Thymus (tissue), 11 donors: ENCODE data around the gene WDR19. TPM values are rescaled to one million over a fixed set of nuclear protein-coding genes. Genes with fewer than 3 reads are reported as not detected.
A peak's percentile ranks its signal among the peaks of the same experiment; 100 is the strongest.
"Not testable (repeated sequence)": the region's sequence is repeated elsewhere in the genome, so short reads cannot be mapped to it uniquely, and the experiment has no call there.

Experiments used
- DNase-seq, 9 donors: peaks; one replicate each; pipeline ENCODE4 v3.0.0-alpha.2; 2013; ENCODE audit warnings: low spot score in 9 of 9, low read depth in 6 of 9, missing footprints in 1 of 9
- H3K27ac ChIP-seq, 2 donors: one replicate each; pipeline ENCODE4 v1.5.1; 2013; ENCODE audit warnings: control low read depth in 1 of 2, low read depth in 1 of 2, low read length in 1 of 2, mild to moderate bottlenecking in 1 of 2, moderate library complexity in 1 of 2
- H3K27me3 ChIP-seq, 2 donors: one replicate each; pipeline ENCODE4 v1.5.1; 2013; ENCODE audit warnings: low read length in 1 of 2; ENCODE audit not compliant: control insufficient read depth in 2 of 2, insufficient read depth in 1 of 2
- H3K36me3 ChIP-seq, 2 donors: one replicate each; pipeline ENCODE4 v1.5.1; 2013; ENCODE audit warnings: low read length in 1 of 2, mild to moderate bottlenecking in 1 of 2, moderate library complexity in 1 of 2; ENCODE audit not compliant: control insufficient read depth in 2 of 2, insufficient read depth in 2 of 2
- H3K4me1 ChIP-seq, 2 donors: one replicate each; pipeline ENCODE4 v1.5.1; 2013; ENCODE audit warnings: low read length in 2 of 2; ENCODE audit not compliant: control insufficient read depth in 2 of 2, insufficient read depth in 2 of 2
- H3K4me3 ChIP-seq, 2 donors: one replicate each; pipeline ENCODE4 v1.5.1; 2013; ENCODE audit warnings: low read length in 2 of 2, control low read depth in 1 of 2, mild to moderate bottlenecking in 1 of 2
- H3K9me3 ChIP-seq, 2 donors: one replicate each; pipeline ENCODE4 v1.5.1; 2013; ENCODE audit warnings: low read length in 1 of 2, mild to moderate bottlenecking in 1 of 2; ENCODE audit not compliant: control insufficient read depth in 2 of 2, insufficient read depth in 1 of 2
- WGBS: extraction: QIAGEN DNeasy Blood & Tissue Kit; methylation state at CpG from one replicate; pipeline ENCODE4 v1.1.7; 2013; 5-methylcytosine and 5-hydroxymethylcytosine counted together
- polyA plus RNA-seq: library from polyadenylated mRNA; stranded (reverse); fragments of 200-250 nt; gene quantifications from one replicate; pipeline ENCODE4 v1.2.3, GENCODE V29; 2013
- total RNA-seq: library from RNA; stranded (reverse); fragments of 120-200 nt; gene quantifications from one replicate; pipeline ENCODE4 v1.2.4, GENCODE V29; 2013
- donor health status: healthy.

Gene WDR19
- total and polyA plus RNA-seq, 2 donors: 19.9 to 84.4 TPM

DNA sequence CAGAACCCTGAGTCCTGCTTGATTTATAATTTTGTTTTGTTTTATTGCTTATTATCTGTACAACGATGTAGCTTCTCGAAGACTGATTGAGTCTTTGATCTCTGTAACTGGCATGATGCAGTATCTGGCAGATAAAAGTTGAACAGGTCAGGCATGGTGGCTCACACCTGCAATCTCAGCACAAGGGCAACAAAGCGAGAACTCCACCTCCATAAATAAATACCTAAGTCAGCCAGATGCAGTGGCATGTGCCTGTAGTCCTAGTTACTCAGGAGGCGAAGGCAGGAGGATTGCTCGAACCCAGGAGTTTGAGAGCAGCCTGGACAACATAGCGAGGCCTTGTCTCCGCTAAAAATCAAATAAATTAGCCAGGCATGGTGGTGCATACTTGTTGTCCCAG, 15.7 kb upstream of the WDR19 start:
- Histone ChIP-seq H3K9me3 (no peaks in the 10 kb centered on the region), H3K4me3 (no peak overlapping the region), H3K4me1 (no peaks in the 10 kb centered on the region), H3K27me3 (no peaks in the 10 kb centered on the region), H3K36me3 (no peaks in the 10 kb centered on the region), H3K27ac (no peak overlapping the region)
- DNase-seq: no peak
- WGBS: 97% methylated on average over 7 of the region's 7 CpGs

DNA sequence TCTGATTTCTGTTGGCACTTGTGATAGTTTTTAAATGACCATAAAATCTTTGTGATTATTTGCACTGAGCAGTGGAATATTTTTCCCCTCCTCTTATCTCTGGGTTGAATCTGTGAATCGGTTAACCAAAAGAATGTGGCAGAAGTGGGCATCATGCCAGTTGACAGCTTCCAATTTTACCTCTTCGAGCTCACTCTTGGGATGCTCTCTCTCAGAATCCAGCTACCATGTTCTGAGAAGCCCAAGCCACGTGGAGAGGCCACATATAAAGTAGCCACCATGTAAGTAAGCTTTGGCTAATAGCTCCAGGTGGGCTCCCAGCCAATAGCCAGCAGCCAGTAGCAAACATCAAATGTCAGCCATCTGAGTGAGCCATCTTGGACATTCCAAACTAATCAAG, 12.9 kb upstream of the WDR19 start:
- H3K27ac ChIP-seq: no peak overlapping the region
- no peaks in the 10 kb centered on the region for H3K4me1 ChIP-seq
- WGBS: 61% methylated on average over 3 of the region's 3 CpGs
- no peaks in the 10 kb centered on the region for H3K9me3 ChIP-seq
- no peak for DNase-seq
- no peaks in the 10 kb centered on the region for H3K36me3 ChIP-seq
- H3K4me3 ChIP-seq: no peak overlapping the region
- no peaks in the 10 kb centered on the region for H3K27me3 ChIP-seq

DNA sequence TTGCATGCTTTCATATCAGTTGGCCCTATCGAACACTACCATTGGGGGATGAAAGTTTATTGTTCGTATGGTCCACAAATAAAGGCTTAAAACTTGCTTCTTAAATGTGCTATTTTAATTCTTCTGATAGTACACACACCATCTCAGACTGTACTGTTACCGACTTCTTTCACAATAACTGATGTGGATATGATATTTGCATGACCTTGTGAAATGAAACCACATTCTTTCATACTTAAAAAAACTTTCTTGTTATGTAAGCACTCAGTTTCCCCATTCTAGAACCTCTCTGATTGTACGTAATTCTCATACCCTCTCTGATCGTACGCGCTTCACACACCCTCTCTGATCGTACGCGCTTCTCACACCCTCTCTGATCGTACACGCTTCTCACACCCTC, 12.0 kb upstream of the WDR19 start:
- H3K27me3 ChIP-seq: no peaks in the 10 kb centered on the region
- H3K4me1 ChIP-seq: no peaks in the 10 kb centered on the region
- no peaks in the 10 kb centered on the region for H3K9me3 ChIP-seq
- no peaks in the 10 kb centered on the region for H3K36me3 ChIP-seq
- no peak overlapping the region for H3K4me3 ChIP-seq
- no peak for DNase-seq
- no peak overlapping the region for H3K27ac ChIP-seq
- 98% methylated on average over 12 of the region's 12 CpGs for WGBS

DNA sequence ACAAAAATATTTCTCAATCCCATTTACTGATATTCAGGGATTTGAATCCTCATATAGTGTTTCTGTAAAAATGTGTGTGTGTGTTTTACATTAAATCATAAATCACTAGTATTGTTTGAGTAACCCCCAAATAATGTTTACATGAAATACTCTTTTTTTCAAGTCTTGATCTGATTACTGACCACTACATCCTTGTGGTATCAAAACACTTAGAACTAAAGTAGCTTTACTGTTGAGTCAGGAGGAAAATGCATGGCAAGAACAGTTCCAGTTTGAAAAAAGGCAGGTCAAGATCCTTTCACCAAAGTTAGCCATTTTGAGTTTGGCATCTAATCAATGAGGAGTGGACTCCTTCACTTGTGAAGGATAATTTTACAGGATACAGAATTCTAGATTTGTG, 3.6 kb upstream of the WDR19 start:
- no peak for DNase-seq
- H3K36me3 ChIP-seq: no peaks in the 10 kb centered on the region

DNA sequence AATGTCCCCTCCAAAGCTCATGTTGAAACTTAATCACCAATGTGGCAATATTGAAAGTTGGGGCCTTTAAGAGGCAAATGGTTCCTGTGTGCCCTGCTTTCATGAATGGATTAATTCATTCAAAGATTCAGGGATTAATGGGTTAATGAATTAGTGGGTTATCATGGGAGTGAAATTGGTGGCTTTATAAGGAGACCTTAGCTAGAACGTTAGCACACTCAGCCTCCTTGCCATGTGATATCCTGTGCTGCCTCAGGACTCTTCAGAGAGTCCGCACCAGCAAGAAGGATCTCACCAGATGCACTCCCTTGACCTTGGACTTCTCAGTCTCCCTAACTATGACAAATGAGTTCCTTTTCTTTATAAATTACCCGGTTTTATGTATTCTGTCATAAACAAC, 2.6 kb upstream of the WDR19 start:
- H3K36me3 ChIP-seq: no peaks in the 10 kb centered on the region
- DNase-seq: no peak
- 86% methylated on average over 3 of the region's 3 CpGs for WGBS
- H3K27me3 ChIP-seq: peaks cover 4 to 20% of the 10 kb centered on the region in 2 donors
- no peaks in the 10 kb centered on the region for H3K9me3 ChIP-seq
- no peak overlapping the region for H3K4me3 ChIP-seq
- H3K4me1 ChIP-seq: peaks cover 0 to 10% of the 10 kb centered on the region in 2 donors
- no peak overlapping the region for H3K27ac ChIP-seq

More for the DNA sequence above, 3.6 kb upstream of the WDR19 start:
- Histone ChIP-seq H3K4me1 (peaks cover 0 to 10% of the 10 kb centered on the region in 2 donors), H3K27me3 (peaks cover 2 to 13% of the 10 kb centered on the region in 2 donors), H3K9me3 (no peaks in the 10 kb centered on the region), H3K27ac (no peak overlapping the region), H3K4me3 (no peak overlapping the region)

DNA sequence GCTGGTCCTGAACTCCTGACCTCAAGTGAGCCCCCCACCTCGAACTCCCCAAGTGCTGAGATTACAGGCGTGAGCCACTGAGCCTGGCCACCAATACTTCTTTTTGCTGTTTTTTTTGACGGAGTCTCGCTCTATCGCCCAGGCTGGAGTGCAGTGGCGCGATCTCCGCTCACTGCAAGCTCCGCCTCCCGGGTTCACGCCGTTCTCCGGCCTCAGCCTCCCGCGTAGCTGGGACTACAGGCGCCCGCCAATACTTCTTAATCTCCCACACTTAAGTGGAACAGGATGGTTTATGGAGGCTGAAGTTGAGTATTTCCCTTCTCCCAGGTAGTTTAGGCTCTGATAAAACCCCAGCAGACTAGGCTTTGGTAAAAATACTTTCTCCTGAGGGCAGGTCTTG, 1.7 kb upstream of the WDR19 start:
- H3K27me3 ChIP-seq: peaks cover 4 to 20% of the 10 kb centered on the region in 2 donors
- H3K9me3 ChIP-seq, DNase-seq, H3K36me3 ChIP-seq, H3K27ac ChIP-seq, H3K4me3 ChIP-seq: not testable (repeated sequence)
- 96% methylated on average over 17 of the region's 17 CpGs for WGBS
- peaks cover 0 to 10% of the 10 kb centered on the region in 2 donors for H3K4me1 ChIP-seq

DNA sequence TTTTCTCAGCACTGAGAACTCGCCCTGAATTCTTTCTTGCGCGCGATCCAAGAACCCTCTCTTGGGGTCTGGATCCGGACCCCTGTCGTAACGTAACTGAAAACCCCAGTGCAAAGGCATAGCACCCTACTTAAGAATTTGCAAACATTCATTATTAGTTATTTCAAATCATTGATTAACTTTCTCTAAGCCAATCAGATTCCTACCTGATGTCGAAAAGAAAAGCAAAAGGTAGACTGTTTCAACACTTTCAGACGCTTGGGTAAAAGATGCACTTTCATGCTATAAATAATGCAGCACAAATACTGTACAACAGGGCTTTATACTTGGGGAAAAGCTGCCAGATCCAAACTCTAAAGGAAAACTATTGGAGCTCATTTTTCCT, 817 bp upstream of the WDR19 start:
- Histone ChIP-seq H3K27ac (peak overlapping the region in 1 of 2 donors; percentile 10), H3K27me3 (peaks cover 4 to 20% of the 10 kb centered on the region in 2 donors), H3K36me3 (no peaks in the 10 kb centered on the region), H3K4me1 (peaks cover 0 to 10% of the 10 kb centered on the region in 2 donors), H3K9me3 (no peaks in the 10 kb centered on the region), H3K4me3 (peak overlapping the region; percentile 28 to 88)
- WGBS: 89% methylated on average over 9 of the region's 9 CpGs
- peak in 1 of 9 donors; percentile 1 for DNase-seq

DNA sequence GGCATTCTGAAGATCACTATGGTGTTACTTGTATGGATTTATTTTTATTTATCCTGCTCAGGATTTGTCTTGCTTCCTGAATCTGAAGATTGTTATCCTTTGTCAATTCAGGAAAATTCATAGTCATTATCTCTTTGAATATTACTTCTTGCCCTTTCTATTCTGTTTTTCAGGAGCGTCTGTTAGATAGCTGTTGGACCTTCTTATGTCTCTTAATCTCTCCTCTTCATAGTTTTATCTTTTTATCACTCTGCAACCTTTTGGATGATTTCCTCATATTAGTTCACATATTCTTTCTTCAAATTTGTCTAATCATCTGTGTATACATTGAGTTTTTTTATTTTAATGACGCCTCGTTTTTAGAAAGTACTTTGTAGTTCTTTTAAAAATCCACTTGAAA, 19.6 kb downstream of the WDR19 start:
- Histone ChIP-seq H3K36me3 (peaks cover 4 to 21% of the 10 kb centered on the region in 2 donors), H3K4me3 (no peak overlapping the region), H3K27me3 (no peaks in the 10 kb centered on the region), H3K4me1 (no peaks in the 10 kb centered on the region), H3K27ac (no peak overlapping the region), H3K9me3 (no peaks in the 10 kb centered on the region)
- 99% methylated on average over 3 of the region's 3 CpGs for WGBS
- no peak for DNase-seq

DNA sequence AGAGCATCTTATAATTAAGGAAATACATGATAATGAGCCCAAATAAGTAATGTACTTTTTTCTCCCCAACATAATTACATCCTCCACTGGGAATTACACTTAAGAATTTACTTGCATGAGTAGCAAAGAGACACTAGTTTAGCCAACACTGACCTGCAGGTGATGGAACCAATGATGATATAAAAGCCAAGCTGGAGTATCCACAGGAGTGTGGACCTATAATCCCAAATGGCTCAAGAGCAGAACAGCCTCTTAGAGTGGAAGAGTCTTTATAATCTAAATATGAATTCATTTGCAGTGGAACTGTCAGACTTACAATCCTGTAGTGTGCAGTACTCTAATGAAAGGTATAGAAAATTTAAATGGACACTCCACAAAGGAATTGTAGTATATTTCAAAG, 22.2 kb downstream of the WDR19 start:
- Histone ChIP-seq H3K27ac (no peak overlapping the region), H3K9me3 (no peaks in the 10 kb centered on the region), H3K27me3 (no peaks in the 10 kb centered on the region), H3K36me3 (peaks cover 4 to 21% of the 10 kb centered on the region in 2 donors), H3K4me1 (no peaks in the 10 kb centered on the region), H3K4me3 (no peak overlapping the region)
- DNase-seq: no peak

DNA sequence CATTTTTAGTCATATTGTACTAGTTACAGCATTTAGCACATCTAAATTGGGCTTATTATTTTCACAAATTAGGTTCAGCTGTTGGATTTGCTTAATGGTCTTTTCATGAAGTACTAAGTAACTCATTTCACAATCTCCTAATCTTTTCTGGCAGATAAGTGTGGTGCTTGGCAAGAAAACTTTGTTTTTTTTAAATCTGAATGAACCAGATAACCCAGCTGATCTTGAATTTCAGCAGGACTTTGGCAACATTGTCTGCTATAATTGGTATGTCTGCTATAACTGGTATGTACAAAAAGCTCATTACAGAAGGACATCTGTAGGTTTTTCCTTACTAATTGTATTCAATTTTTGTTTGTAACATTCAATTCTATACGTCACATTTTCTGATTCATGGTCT, 22.7 kb downstream of the WDR19 start:
- Histone ChIP-seq H3K27ac (no peak overlapping the region), H3K27me3 (no peaks in the 10 kb centered on the region), H3K36me3 (peaks cover 4 to 21% of the 10 kb centered on the region in 2 donors), H3K9me3 (no peaks in the 10 kb centered on the region), H3K4me1 (no peaks in the 10 kb centered on the region), H3K4me3 (no peak overlapping the region)
- no peak for DNase-seq
- 95% methylated on average over 1 of the region's 1 CpG for WGBS
